RWPE1 (cell line): ENCODE results near the gene DSCAML1.

Source experiments
- CTCF ChIA-PET: fragments of 350-600 bp; sonication (Branson Sonifier 250); formaldehyde crosslinking; extraction: SDS; loops from one replicate; lab custom pipeline; 2021; lab: Yijun Ruan, JAX
- POLR2A ChIA-PET: fragments of 400-600 bp; formaldehyde crosslinking; extraction: SDS; loops from one replicate; lab custom pipeline; 2020; ENCODE audit warnings: antibody characterized with exemption; ENCODE audit not compliant: low non-redundant PET; lab: Yijun Ruan, JAX
- DNase-seq: peaks from one replicate; pipeline ENCODE4 v3.0.0; 2012; ENCODE audit warnings: low spot score
- H3K27ac ChIP-seq: fragments of 450-650 bp; 2 replicates; pipeline ENCODE4 v1.5.1; 2017
- CTCF ChIP-seq: fragments of 450-650 bp; conservative IDR thresholded peaks from 2 replicates; pipeline ENCODE4 v1.5.1; 2017; ENCODE audit warnings: low read depth, mild to moderate bottlenecking

The DSCAML1 gene

GRCh38 chr11:117629146-117629545 is 167.9 kb downstream of the DSCAML1 start:
- no peak for TF ChIP-seq CTCF
- no peak for DNase-seq
- CTCF ChIA-PET, result interaction anchor here (1.1 to 1.4 kb wide), 2 partner anchors 8 to 203 kb away, joined by 4 to 5 read pairs; no protein-coding TSS in a partner anchor
- POLR2A ChIA-PET, result no interaction called here
- no peak overlapping the region for H3K27ac ChIP-seq

GRCh38 chr11:117627259-117627658 is 169.8 kb downstream of the DSCAML1 start:
- no peak for TF ChIP-seq CTCF
- CTCF ChIA-PET, result no interaction called here
- POLR2A ChIA-PET, result no interaction called here
- no peak overlapping the region for H3K27ac ChIP-seq
- no peak for DNase-seq

GRCh38 chr11:117626576-117626975 is 170.4 kb downstream of the DSCAML1 start:
- ChIA-PET POLR2A (no interaction called here), CTCF (interaction anchor here (0.6 kb wide), 1 partner anchor 13 kb away, joined by 4 read pairs; no protein-coding TSS in a partner anchor)
- DNase-seq, result no peak
- H3K27ac ChIP-seq, result no peak overlapping the region
- TF ChIP-seq CTCF, result no peak

- ChIA-PET POLR2A (no interaction called here), CTCF (no interaction called here)
- DNase-seq, result no peak
- H3K27ac ChIP-seq, result no peak overlapping the region
- no peak for TF ChIP-seq CTCF
These were observed 171.8 kb downstream of the DSCAML1 start for GRCh38 chr11:117625237-117625636.

- no peak for TF ChIP-seq CTCF
- ChIA-PET CTCF (interaction anchor here (0.7 kb wide), 1 partner anchor 26 kb away, joined by 3 read pairs; no protein-coding TSS in a partner anchor), POLR2A (no interaction called here)
- no peak for DNase-seq
- no peak overlapping the region for H3K27ac ChIP-seq
These were observed 173.2 kb downstream of the DSCAML1 start for GRCh38 chr11:117623831-117624271.

GRCh38 chr11:117621226-117621625 is 175.8 kb downstream of the DSCAML1 start:
- POLR2A ChIA-PET, result no interaction called here
- 0 out of 2 replicates have a peak, but pooled peaks have one; percentile 16 for TF ChIP-seq CTCF

More at GRCh38 chr11:117621226-117621625, 175.8 kb downstream of the DSCAML1 start:
- no peak for DNase-seq
- CTCF ChIA-PET, result interaction anchor here (0.5 to 1.9 kb wide), 7 partner anchors 8 to 1631 kb away, joined by 3 to 5 read pairs (median 3); no protein-coding TSS in a partner anchor
- H3K27ac ChIP-seq, result no peak overlapping the region
